HG03520 (cell line): ENCODE data around the gene PRKG1.
"Not testable (repeated sequence)": the region's sequence is repeated elsewhere in the genome, so short reads cannot be mapped to it uniquely, and the experiment has no call there.

ENCODE experiments used
- ATAC-seq: cut with Tn5 transposase; IDR thresholded peaks from one replicate; pipeline ENCODE4 v1.9.1; 2021; ENCODE audit warnings: mild to moderate bottlenecking, moderate library complexity; ENCODE audit not compliant: unreplicated experiment

The PRKG1 gene

GRCh38 chr10:51367127-51367526 is 292.8 kb downstream of the PRKG1 start:
- no peak for ATAC-seq

DNA sequence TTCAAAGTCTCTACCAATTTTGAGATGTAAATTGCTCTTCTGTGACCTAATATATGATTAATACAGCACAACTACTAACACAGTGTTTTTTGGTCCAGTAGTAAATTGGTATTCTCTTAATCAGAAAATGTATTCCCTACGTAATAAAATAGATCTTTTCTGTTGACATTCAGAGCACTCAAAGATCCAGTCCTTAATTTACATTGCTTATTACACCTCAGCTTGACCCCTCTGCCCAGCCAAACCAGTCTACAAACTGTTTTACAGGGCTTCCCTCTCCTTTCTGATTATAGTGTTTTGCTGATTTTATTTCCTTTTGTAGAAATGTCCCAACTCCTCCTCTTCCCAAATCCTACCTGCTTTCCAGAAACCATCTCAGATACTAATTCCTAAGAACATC is 293.4 kb downstream of the PRKG1 start:
- no peak for ATAC-seq

DNA sequence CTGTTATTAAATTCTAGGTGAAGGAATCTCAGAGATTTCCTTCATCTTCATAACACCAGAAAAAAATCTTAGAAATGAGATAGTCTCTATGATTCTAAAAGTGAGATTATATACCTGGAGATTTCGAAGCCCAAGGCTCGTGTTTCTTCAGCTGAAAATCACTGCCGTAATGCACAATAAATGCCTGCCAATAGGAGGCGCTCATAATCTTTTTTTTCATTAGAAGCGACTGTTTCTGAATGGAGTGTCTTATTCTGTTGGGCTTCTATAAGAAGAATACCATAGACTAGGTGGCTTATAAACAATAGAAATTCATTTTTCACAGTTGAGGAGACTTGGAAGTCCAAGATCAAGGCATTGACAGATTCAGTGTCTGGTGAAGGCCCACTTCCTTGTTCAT is 294.7 kb downstream of the PRKG1 start:
- ATAC-seq: no peak

GRCh38 chr10:51369903-51370302 is 295.6 kb downstream of the PRKG1 start:
- no peak for ATAC-seq

DNA sequence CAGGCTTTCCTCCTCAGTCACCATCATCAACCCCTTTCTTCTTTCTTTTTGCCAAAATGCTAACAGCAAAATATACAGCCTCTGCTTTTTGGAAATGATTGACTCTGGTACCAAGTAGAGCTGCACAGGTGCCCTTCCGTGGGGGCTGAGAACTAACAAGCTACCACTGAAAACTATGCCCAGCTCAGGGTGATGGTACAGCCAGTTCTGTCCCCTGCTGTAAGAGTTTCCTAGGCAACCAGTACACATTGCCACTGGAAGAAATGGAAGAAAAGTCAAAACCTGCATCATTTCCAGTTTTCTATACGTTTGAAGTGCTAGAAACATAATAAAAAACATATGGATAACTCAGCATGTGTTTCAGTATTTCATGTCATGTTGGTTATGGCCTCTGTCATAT is 297.5 kb downstream of the PRKG1 start:
- no peak for ATAC-seq

- ATAC-seq: no peak
These were observed 301.5 kb downstream of the PRKG1 start for GRCh38 chr10:51375790-51376189.

DNA sequence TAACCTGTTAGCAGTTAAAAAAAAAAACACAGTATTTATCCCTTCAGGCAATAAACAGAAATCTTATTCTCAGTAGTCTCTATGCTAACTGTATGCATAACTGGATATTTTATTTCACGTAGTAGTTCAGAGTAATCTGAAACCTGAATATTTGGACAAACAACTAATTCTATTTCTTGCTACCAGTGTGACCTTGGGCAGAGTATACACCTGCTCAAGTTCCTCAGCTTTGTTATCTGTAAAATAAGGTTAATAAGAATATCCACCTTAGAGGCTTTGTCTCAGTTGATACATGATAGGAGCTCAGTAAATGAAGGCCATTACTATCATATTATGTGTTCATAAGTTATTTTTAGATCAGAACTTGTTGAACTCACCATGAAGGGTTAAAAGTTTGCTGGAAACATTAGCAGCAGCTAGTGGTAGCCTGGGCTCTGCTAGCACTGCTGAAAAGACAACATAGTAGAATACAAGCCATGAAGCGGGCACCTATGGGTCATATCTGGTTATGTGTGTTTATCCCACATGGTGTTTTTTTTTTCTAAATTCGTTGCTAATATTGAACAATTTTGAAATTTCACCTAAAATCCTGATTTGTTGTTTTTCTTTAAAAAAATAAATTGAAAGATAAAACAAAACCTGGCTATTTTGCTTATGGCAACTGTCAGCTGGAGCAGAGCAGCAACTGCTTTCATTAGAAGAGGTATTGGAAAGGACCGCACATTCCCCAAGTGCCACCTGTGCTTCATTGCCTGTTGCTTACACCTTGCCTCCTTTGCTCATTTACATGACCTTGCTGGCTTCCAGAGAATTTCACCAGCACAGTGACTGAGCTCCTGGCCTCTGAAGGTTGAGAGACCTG is 303.0 kb downstream of the PRKG1 start:
- ATAC-seq: no peak

GRCh38 chr10:51377932-51378599 is 303.8 kb downstream of the PRKG1 start:
- ATAC-seq: no peak

DNA sequence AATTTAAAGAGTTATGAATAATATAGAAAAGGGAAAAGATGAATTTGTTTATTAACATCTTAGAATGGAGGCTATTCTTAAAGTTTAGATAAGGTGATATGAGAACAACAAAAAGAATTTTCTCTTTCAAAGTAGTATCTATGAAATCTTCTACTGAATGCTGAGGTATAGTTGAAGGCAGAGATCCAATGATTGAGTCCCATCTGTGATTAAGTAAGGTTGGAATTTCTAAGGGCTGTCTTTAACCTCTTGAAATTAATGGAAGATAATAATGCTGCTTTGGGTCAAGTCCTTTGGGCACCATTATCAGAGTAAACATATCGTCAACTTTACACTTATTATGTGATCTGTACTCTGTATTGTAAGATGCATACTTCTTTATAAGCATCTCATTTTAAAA is 307.9 kb downstream of the PRKG1 start:
- no peak for ATAC-seq

GRCh38 chr10:51384971-51385370 is 310.7 kb downstream of the PRKG1 start:
- ATAC-seq: no peak

DNA sequence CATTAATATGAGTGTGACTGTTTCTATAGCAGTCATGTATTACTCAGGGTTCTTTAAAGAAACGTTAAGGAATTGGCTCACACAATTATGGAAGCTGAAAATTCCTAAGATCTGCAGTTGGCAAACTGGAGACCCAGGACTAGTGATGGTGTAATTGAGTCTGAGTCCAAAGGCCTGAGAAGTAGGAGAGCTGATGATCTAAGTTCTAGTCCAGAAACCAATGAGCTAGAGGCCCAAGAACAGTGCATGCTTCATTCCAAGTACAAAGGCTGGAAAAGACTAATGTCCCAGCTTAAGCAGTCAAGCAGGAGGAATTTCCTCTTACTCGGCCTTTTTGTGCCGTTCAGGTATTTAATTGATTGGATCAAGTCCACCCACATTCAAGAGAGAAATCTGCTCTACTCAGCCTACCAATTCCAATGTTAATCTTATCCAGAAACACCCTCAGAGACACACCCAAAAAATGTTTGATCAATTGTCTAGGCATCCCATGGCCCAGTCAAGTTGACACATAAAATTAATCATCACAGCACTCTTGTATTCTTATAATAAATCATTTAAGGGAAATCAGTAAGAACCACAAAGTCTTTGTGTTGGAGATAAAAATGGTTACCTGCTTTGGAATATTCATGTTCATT is 312.1 kb downstream of the PRKG1 start:
- ATAC-seq: no peak

DNA sequence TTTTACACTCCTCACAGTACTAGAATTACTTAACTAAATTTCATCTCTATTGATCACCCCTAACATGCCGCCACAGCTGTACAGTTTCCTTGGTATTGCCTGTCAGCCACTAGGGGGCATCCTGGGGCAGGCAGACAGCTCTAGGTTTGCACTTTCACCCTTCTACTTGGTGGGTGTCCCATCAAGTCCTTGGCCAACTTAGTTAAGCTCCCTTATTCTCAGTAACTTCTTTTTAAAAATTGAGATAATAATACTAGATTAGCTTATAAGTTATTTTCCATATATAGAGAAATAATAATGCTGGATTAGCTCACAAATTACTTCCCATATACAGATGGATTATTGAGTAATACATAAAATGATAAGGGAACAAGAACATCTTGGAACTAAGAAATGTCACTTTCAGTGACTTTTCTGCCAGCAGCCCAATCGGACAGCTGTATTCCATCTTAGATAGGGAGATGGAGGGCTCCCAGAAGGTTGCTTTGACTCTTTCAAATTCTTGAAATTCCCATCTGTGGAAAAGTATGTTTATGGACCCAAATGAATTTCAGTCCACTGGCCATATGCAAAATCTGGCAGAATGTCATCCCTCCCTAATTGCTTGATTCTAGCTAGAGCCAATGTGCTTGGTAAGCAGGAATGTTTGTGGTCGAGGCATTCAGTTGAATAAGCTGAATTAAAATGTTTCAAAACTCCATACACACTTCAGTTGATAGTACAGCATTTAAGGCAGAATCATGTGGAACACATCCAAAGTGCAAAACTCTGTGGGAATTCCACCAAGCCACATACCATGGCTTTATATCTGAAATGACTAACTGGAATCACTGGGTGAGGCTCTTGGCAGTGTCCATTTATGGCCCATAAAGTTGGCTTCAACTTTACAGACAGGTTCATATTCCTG is 315.4 kb downstream of the PRKG1 start:
- ATAC-seq: peak; percentile 94

GRCh38 chr10:51393006-51393405 is 318.7 kb downstream of the PRKG1 start:
- not testable (repeated sequence) for ATAC-seq

- no peak for ATAC-seq
These were observed 319.8 kb downstream of the PRKG1 start for GRCh38 chr10:51394039-51394438.

GRCh38 chr10:51397244-51397643 is 323.0 kb downstream of the PRKG1 start:
- ATAC-seq: no peak

GRCh38 chr10:51397695-51398094 is 323.4 kb downstream of the PRKG1 start:
- no peak for ATAC-seq

- no peak for ATAC-seq
These were observed 325.6 kb downstream of the PRKG1 start for GRCh38 chr10:51399840-51400239.

GRCh38 chr10:51400392-51401096 is 326.3 kb downstream of the PRKG1 start:
- ATAC-seq: no peak

GRCh38 chr10:51403521-51403920 is 329.2 kb downstream of the PRKG1 start:
- ATAC-seq: no peak
